Esophagus (tissue), 2 donors: ENCODE measurements around the gene COL15A1. TPM values are rescaled to one million over a fixed set of nuclear protein-coding genes. Genes with fewer than 3 reads are reported as not detected.

Experiments used
- H3K27ac ChIP-seq, 2 donors: one replicate each; pipeline ENCODE4 v1.5.1; 2013; ENCODE audit warnings: low read depth in 2 of 2, mild to moderate bottlenecking in 2 of 2, inconsistent platforms in 1 of 2, low read length in 1 of 2, moderate library complexity in 1 of 2
- H3K27me3 ChIP-seq, 2 donors: one replicate each; pipeline ENCODE4 v1.6.1; 2013; ENCODE audit warnings: low read length in 2 of 2, control low read depth in 1 of 2, mild to moderate bottlenecking in 1 of 2; ENCODE audit not compliant: insufficient read depth in 2 of 2, control insufficient read depth in 1 of 2
- H3K36me3 ChIP-seq, 2 donors: one replicate each; pipeline ENCODE4 v1.6.1; 2013; ENCODE audit warnings: low read length in 1 of 2; ENCODE audit not compliant: control insufficient read depth in 2 of 2, insufficient read depth in 2 of 2
- H3K4me1 ChIP-seq, 2 donors: one replicate each; pipeline ENCODE4 v1.6.1; 2013; ENCODE audit warnings: low read length in 1 of 2; ENCODE audit not compliant: control insufficient read depth in 2 of 2, insufficient read depth in 2 of 2
- H3K4me3 ChIP-seq, 2 donors: one replicate each; pipeline ENCODE4 v1.5.1; 2013; ENCODE audit warnings: low read length in 2 of 2, mild to moderate bottlenecking in 2 of 2, low read depth in 1 of 2, moderate library complexity in 1 of 2
- H3K9me3 ChIP-seq, 2 donors: one replicate each; pipeline ENCODE4 v1.6.1; 2013; ENCODE audit warnings: mild to moderate bottlenecking in 2 of 2, low read depth in 1 of 2, low read length in 1 of 2, moderate library complexity in 1 of 2; ENCODE audit not compliant: control insufficient read depth in 2 of 2, insufficient read depth in 1 of 2
- WGBS, 2 donors: extraction: QIAGEN DNeasy Blood & Tissue Kit; methylation state at CpG; one replicate each; pipeline ENCODE4 v1.1.7; 2013; 5-methylcytosine and 5-hydroxymethylcytosine counted together
- polyA plus RNA-seq, 2 donors: library from polyadenylated mRNA; stranded (reverse); fragments of 200-250 nt; gene quantifications; one replicate each; pipeline ENCODE4 v1.2.3, GENCODE V29; 2013
- donor health status: healthy with polysubstance abuse.
- donor health status: Bipolar disorder and iron deficiency.

The COL15A1 gene
- polyA plus RNA-seq, 2 donors: 5.2 to 7.3 TPM

DNA sequence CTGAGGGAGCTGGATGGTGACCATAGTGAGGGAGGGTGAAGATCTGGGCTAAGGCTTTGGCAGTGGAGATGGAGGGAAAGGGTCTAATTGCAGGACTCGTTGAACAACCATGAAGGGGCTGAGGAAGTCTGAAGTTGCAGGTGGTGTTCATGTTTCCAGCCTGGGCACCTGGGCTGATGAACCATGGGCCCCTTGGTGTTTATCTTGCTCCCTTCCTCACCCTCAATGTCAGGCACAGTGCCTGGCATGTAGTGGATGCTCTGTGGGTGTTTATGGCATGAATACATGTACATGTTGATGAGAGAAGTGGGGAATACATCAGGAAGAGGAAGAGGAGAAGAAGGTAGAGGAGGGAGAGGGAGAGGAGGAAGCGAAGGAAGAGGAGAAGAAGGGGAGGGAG lies 31.3 kb upstream of the COL15A1 start:
- Histone ChIP-seq H3K4me1 (peaks cover 5 to 7% of the 10 kb centered on the region in 2 donors), H3K9me3 (no peaks in the 10 kb centered on the region), H3K4me3 (no peak overlapping the region), H3K36me3 (no peaks in the 10 kb centered on the region), H3K27me3 (no peaks in the 10 kb centered on the region), H3K27ac (no peak overlapping the region)
- WGBS, 2 donors: 75 to 77% methylated on average over 2 of the region's 2 CpGs

- Histone ChIP-seq H3K36me3 (no peaks in the 10 kb centered on the region), H3K27me3 (no peaks in the 10 kb centered on the region), H3K4me1 (peaks cover 5 to 7% of the 10 kb centered on the region in 2 donors), H3K27ac (no peak overlapping the region), H3K9me3 (no peaks in the 10 kb centered on the region), H3K4me3 (no peak overlapping the region)
- 74 to 81% methylated on average over 4 of the region's 4 CpGs for WGBS, 2 donors
Observed at GRCh38 chr9:98913044-98913443, 30.7 kb upstream of the COL15A1 start.

GRCh38 chr9:98913705-98914104 lies 30.0 kb upstream of the COL15A1 start:
- Histone ChIP-seq H3K27me3 (no peaks in the 10 kb centered on the region), H3K4me1 (peaks cover under 1 to 3% of the 10 kb centered on the region in 2 donors), H3K27ac (no peak overlapping the region), H3K9me3 (no peaks in the 10 kb centered on the region), H3K4me3 (no peak overlapping the region), H3K36me3 (no peaks in the 10 kb centered on the region)
- WGBS, 2 donors: 95% methylated on average over 7 of the region's 7 CpGs

DNA sequence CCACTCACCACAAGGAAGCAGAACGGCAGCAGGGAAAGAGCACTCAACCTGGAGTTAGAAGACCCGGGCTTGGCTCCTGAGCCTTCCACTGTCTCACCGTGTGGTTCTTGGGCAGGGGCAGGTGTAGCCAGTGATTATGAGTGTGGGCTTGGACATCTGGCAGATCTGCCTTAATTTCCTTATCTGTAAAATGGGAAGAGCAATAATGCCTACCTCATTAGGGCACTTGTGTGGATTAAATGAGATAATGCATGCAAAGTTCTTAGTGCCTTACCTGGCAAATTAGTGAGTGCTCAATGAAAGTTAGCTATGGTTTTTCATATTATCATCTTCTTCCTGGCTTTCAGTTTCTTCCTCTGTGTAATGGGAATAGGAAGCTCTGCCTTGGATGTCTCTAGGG lies 28.1 kb upstream of the COL15A1 start:
- Histone ChIP-seq H3K4me3 (no peak overlapping the region), H3K27me3 (no peaks in the 10 kb centered on the region), H3K4me1 (no peaks in the 10 kb centered on the region), H3K9me3 (no peaks in the 10 kb centered on the region), H3K36me3 (no peaks in the 10 kb centered on the region), H3K27ac (no peak overlapping the region)
- 90 to 97% methylated on average over 3 of the region's 3 CpGs for WGBS, 2 donors

DNA sequence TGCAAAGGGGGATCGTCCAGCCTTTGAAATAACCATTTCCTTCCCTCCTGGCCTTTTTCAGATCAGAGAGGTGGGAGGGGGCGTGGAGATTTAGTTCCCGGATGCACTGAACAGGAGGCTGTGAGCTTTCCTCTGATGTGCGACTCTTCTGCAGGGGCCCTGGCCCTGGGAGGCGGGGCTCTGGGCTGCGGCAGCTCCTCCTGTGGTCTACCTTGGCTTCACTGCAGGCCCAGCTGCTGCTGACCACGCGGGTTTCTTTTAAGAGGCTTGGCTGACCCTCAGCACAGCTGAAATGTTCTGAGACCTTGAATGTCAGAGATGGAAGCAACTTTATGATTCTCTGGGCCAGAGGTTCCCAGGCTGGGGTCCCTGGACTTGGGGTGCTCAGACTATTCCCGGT lies 27.0 kb upstream of the COL15A1 start:
- H3K27ac ChIP-seq: no peak overlapping the region

DNA sequence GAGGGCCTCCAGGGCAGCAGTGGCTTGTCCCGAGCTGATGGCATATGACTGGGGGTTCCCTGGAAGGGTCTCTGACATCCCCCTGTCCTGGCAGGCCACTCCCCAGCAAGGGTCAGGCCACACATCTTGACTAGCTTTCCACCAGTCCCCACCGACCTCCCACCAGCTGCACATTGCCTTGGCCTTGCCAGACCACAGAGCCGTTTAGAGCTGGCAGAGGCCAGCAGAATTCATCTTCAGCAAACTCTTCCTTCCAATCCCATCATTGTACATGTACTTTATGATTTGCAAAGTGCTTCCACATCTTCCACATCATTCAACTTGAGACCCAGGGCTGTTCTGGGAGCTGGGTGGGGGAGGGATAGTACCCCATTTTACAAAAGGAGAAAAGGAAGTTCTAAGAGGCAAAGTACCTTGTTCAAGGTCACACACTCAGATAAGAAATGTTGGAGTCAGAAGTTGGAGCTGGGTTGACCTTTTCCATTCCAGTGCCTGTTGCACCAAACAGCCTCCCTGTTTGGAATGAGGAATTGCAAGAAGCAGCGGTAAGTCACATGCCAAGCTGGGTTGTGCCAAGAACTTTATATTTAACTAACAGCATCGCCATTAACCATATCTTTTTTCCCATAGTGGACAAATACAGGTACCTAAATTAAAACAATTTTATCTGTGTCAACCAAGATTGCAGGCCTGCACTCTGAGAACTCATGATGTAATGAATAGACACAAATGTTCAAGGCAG lies 25.8 kb upstream of the COL15A1 start:
- 55 to 71% methylated on average over 5 of the region's 5 CpGs for WGBS, 2 donors
- no peaks in the 10 kb centered on the region for H3K36me3 ChIP-seq
- no peaks in the 10 kb centered on the region for H3K9me3 ChIP-seq
- H3K4me1 ChIP-seq: no peaks in the 10 kb centered on the region
- H3K27me3 ChIP-seq: no peaks in the 10 kb centered on the region
- no peak overlapping the region for H3K27ac ChIP-seq
- no peak overlapping the region for H3K4me3 ChIP-seq

More for the DNA sequence above, 27.0 kb upstream of the COL15A1 start:
- WGBS, 2 donors: 48 to 65% methylated on average over 9 of the region's 9 CpGs
- H3K27me3 ChIP-seq: no peaks in the 10 kb centered on the region
- H3K9me3 ChIP-seq: no peaks in the 10 kb centered on the region
- H3K4me1 ChIP-seq: no peaks in the 10 kb centered on the region
- H3K4me3 ChIP-seq: no peak overlapping the region
- H3K36me3 ChIP-seq: no peaks in the 10 kb centered on the region

DNA sequence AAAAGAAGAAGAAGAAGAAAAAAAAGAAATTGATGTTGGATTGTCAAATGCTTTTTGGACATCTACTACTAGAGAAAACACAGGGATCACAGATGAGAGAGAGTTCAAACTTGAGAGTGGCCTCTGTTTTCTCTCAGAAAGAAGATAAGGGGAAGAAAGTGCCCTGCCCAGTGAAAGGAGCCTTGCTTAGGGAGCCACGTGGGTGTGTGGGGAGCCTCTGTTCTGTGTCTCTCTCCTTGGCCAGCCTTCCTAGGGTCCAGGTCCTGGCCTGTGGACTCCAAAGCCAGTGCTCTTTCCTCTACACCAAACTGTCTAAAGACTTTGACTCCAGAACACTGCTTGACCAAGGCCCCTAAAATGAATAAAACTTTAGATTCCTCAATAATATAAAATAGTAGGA lies 22.0 kb upstream of the COL15A1 start:
- Histone ChIP-seq H3K27me3 (no peaks in the 10 kb centered on the region), H3K9me3 (no peaks in the 10 kb centered on the region), H3K4me1 (peaks cover 0 to 4% of the 10 kb centered on the region in 2 donors), H3K36me3 (no peaks in the 10 kb centered on the region), H3K27ac (no peak overlapping the region), H3K4me3 (no peak overlapping the region)
- 45 to 65% methylated on average over 1 of the region's 1 CpG for WGBS, 2 donors

DNA sequence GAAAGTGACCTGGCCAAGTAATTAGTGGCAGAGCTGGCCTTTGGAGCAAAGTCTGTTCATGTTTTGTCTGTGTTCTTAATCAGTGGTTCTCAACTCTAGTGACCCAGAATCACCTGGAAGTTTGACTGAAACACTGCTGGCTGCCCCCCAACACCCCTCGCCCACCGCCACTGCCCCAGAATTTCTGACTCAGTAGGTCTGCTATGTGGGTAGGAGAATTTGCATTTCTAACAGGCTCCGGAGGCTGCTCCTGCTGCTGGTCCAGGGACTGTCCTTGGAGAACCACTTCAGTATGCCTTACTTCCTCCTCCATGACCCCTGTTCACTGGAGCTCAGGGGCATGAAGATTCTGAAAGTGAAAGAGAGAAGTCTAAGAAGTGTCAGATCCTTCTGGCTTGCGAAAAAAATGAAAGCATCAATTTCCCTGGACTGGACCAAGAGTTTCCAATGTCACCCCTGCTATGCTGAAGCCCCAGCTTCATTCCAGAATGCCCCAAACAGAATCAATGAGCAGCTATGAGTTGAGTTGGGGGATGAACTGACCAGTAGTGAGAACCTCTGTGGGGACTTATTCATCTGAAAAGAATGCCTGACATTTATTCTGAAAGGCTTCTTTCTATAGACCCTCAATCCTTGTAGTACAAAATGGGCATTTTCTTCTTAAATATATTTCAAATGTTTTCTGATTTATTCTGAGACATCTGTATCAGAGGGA lies 20.8 kb upstream of the COL15A1 start:
- no peaks in the 10 kb centered on the region for H3K36me3 ChIP-seq
- 68 to 72% methylated on average over 4 of the region's 4 CpGs for WGBS, 2 donors

GRCh38 chr9:98923451-98924123 lies 20.1 kb upstream of the COL15A1 start:
- Histone ChIP-seq H3K4me1 (peaks cover 0 to 4% of the 10 kb centered on the region in 2 donors), H3K27me3 (no peaks in the 10 kb centered on the region), H3K27ac (no peak overlapping the region), H3K36me3 (no peaks in the 10 kb centered on the region), H3K9me3 (no peaks in the 10 kb centered on the region), H3K4me3 (no peak overlapping the region)
- WGBS, 2 donors: 68 to 70% methylated on average over 5 of the region's 5 CpGs

More for the DNA sequence above, 20.8 kb upstream of the COL15A1 start:
- Histone ChIP-seq H3K4me3 (no peak overlapping the region), H3K27me3 (no peaks in the 10 kb centered on the region), H3K27ac (no peak overlapping the region), H3K9me3 (no peaks in the 10 kb centered on the region), H3K4me1 (peaks cover 0 to 4% of the 10 kb centered on the region in 2 donors)
